Measurements from ENCODE around the gene OR4E2. TPM values are rescaled to one million over a fixed set of nuclear protein-coding genes. Genes with fewer than 3 reads are reported as not detected.
"Not testable (repeated sequence)": the region's sequence is repeated elsewhere in the genome, so short reads cannot be mapped to it uniquely, and the experiment has no call there.

OR4E2 gene
- polyA plus RNA-seq, 3 donors, result 0.06 TPM; not detected in 2

- DNase-seq, result no peak
These were observed 40.8 kb downstream of the OR4E2 start for GRCh38 chr14:21694425-21694824.

GRCh38 chr14:21697662-21698061 is 44.0 kb downstream of the OR4E2 start:
- not testable (repeated sequence) for DNase-seq

- not testable (repeated sequence) for DNase-seq
These were observed 44.9 kb downstream of the OR4E2 start for GRCh38 chr14:21698538-21698937.

GRCh38 chr14:21699551-21699950 is 45.9 kb downstream of the OR4E2 start:
- no peak for DNase-seq

GRCh38 chr14:21702316-21702715 is 48.7 kb downstream of the OR4E2 start:
- DNase-seq, result no peak

GRCh38 chr14:21703357-21704326 is 50.0 kb downstream of the OR4E2 start:
- DNase-seq, result no peak

- DNase-seq, result no peak
These were observed 50.7 kb downstream of the OR4E2 start for GRCh38 chr14:21704338-21704737.

- peak; percentile 15 for DNase-seq
These were observed 57.8 kb downstream of the OR4E2 start for GRCh38 chr14:21711360-21711961.

- DNase-seq, result no peak
These were observed 58.4 kb downstream of the OR4E2 start for GRCh38 chr14:21712036-21712435.

GRCh38 chr14:21714318-21714929 is 60.8 kb downstream of the OR4E2 start:
- no peak for DNase-seq

Other genes starting within 250 kb of the OR4E2 start
- gene CHD8, start 197.7 kb upstream of the OR4E2 start, polyA plus RNA-seq (ENCODE audit: insufficient read length in 3 of 3), result 10 to 100 TPM; 73.2 to 86.2 (median 78.1) TPM
- 10 to 100 TPM; 37.2 to 51.3 (median 43.0) TPM for gene RAB2B, start 176.9 kb upstream of the OR4E2 start, polyA plus RNA-seq (ENCODE audit: insufficient read length in 3 of 3)
- 10 to 100 TPM; 60.1 to 63.6 (median 60.4) TPM for gene TOX4, start 176.6 kb upstream of the OR4E2 start, polyA plus RNA-seq (ENCODE audit: insufficient read length in 3 of 3)
- gene METTL3, start 142.5 kb upstream of the OR4E2 start, polyA plus RNA-seq (ENCODE audit: insufficient read length in 3 of 3), result 100 to 1,000 TPM in 2 of 3 donors, 10 to 100 TPM in 1; 84.6 to 116 (median 106) TPM
- 10 to 100 TPM; 62.0 to 74.4 (median 63.7) TPM for gene SALL2, start 127.5 kb upstream of the OR4E2 start, polyA plus RNA-seq (ENCODE audit: insufficient read length in 3 of 3)
- under 1 TPM in 1 of 3 donors, not detected in 2; 0.16 TPM for gene OR10G3, start 73.8 kb upstream of the OR4E2 start, polyA plus RNA-seq (ENCODE audit: insufficient read length in 3 of 3)
- not detected for gene OR10G2, start 18.9 kb upstream of the OR4E2 start, polyA plus RNA-seq (ENCODE audit: insufficient read length in 3 of 3)
- under 1 TPM in 2 of 3 donors, not detected in 1; 0.03 to 0.07 TPM for gene OR4E1, start 20.0 kb downstream of the OR4E2 start, polyA plus RNA-seq (ENCODE audit: insufficient read length in 3 of 3)

Measured in renal pelvis (tissue), 4 donors.